Parathyroid adenoma (tissue), 2 donors: ENCODE results near the gene PKP2.
A peak's percentile ranks its signal among the peaks of the same experiment; 100 is the strongest.
"Not testable (repeated sequence)": the region's sequence is repeated elsewhere in the genome, so short reads cannot be mapped to it uniquely, and the experiment has no call there.

Experiments used
- H2AFZ ChIP-seq: fragments of 300-600 bp; sonication (generic); one replicate; pipeline ENCODE4 v1.7.0; 2017; ENCODE audit warnings: antibody characterized with exemption, mild to moderate bottlenecking
- H3K27ac ChIP-seq: fragments of 300-600 bp; sonication (generic); one replicate; pipeline ENCODE4 v1.7.0; 2017
- H3K27me3 ChIP-seq: fragments of 300-600 bp; sonication (generic); one replicate; pipeline ENCODE4 v1.7.0; 2017; ENCODE audit warnings: low read length; ENCODE audit not compliant: control insufficient read depth, insufficient read depth
- H3K36me3 ChIP-seq: fragments of 300-600 bp; sonication (generic); one replicate; pipeline ENCODE4 v1.7.0; 2017; ENCODE audit warnings: low read length; ENCODE audit not compliant: control insufficient read depth, insufficient read depth
- H3K4me1 ChIP-seq: fragments of 300-600 bp; sonication (generic); one replicate; pipeline ENCODE4 v1.7.0; 2017; ENCODE audit warnings: control low read depth
- H3K4me2 ChIP-seq: fragments of 300-600 bp; sonication (generic); one replicate; pipeline ENCODE4 v1.7.0; 2017; ENCODE audit warnings: low read length
- H3K4me3 ChIP-seq: fragments of 300-600 bp; sonication (generic); one replicate; pipeline ENCODE4 v1.7.0; 2017; ENCODE audit warnings: low read depth, low read length
- H3K79me2 ChIP-seq: fragments of 300-600 bp; sonication (generic); one replicate; pipeline ENCODE4 v1.7.0; 2017; ENCODE audit warnings: control low read depth
- H3K9ac ChIP-seq: fragments of 300-600 bp; sonication (generic); one replicate; pipeline ENCODE4 v1.7.0; 2017; ENCODE audit warnings: mild to moderate bottlenecking
- H3K9me3 ChIP-seq: fragments of 300-600 bp; sonication (generic); one replicate; pipeline ENCODE4 v1.7.0; 2017; ENCODE audit warnings: low read length; ENCODE audit not compliant: control insufficient read depth
- CTCF ChIP-seq: fragments of 300-600 bp; sonication (generic); IDR thresholded peaks from one replicate; pipeline ENCODE4 v1.7.0; 2017; ENCODE audit warnings: antibody characterized with exemption, mild to moderate bottlenecking
- donor health status: primary hyperparathyroidism.

Gene PKP2

GRCh38 chr12:32893458-32893857 is 3.1 kb downstream of the PKP2 start:
- Histone ChIP-seq H3K9me3 (no peaks in the 10 kb centered on the region), H2AFZ (peak overlapping the region; percentile 64), H3K4me1 (peaks cover 24% of the 10 kb centered on the region), H3K4me3 (peak overlapping the region; percentile 81), H3K27me3 (no peaks in the 10 kb centered on the region), H3K4me2 (peak overlapping the region; percentile 29), H3K27ac (peak overlapping the region; percentile 53), H3K79me2 (no peaks in the 10 kb centered on the region), H3K9ac (no peak overlapping the region), H3K36me3 (no peaks in the 10 kb centered on the region)
- no peak for TF ChIP-seq CTCF

GRCh38 chr12:32893043-32893442 is 3.5 kb downstream of the PKP2 start:
- no peaks in the 10 kb centered on the region for H3K79me2 ChIP-seq
- H3K4me3 ChIP-seq: peak overlapping the region; percentile 81
- peaks cover 24% of the 10 kb centered on the region for H3K4me1 ChIP-seq
- H3K36me3 ChIP-seq: no peaks in the 10 kb centered on the region
- no peaks in the 10 kb centered on the region for H3K27me3 ChIP-seq
- H2AFZ ChIP-seq: peak overlapping the region; percentile 64
- no peak for TF ChIP-seq CTCF
- no peaks in the 10 kb centered on the region for H3K9me3 ChIP-seq
- peak overlapping the region; percentile 29 for H3K4me2 ChIP-seq
- peak overlapping the region; percentile 53 for H3K27ac ChIP-seq
- no peak overlapping the region for H3K9ac ChIP-seq

GRCh38 chr12:32892369-32892768 is 4.2 kb downstream of the PKP2 start:
- H3K4me1 ChIP-seq: peaks cover 24% of the 10 kb centered on the region

GRCh38 chr12:32891956-32892355 is 4.6 kb downstream of the PKP2 start:
- Histone ChIP-seq H3K4me3 (no peak overlapping the region), H3K4me1 (peaks cover 24% of the 10 kb centered on the region), H3K4me2 (peak overlapping the region; percentile 2), H2AFZ (peak overlapping the region; percentile 36), H3K9ac (no peak overlapping the region), H3K9me3 (no peaks in the 10 kb centered on the region), H3K27ac (peak overlapping the region; percentile 11), H3K27me3 (no peaks in the 10 kb centered on the region), H3K79me2 (no peaks in the 10 kb centered on the region), H3K36me3 (no peaks in the 10 kb centered on the region)
- TF ChIP-seq CTCF: no peak

More at GRCh38 chr12:32892369-32892768, 4.2 kb downstream of the PKP2 start:
- not testable (repeated sequence) for H3K36me3 ChIP-seq, H3K9me3 ChIP-seq, H3K79me2 ChIP-seq, H3K27me3 ChIP-seq, H3K4me2 ChIP-seq, H3K9ac ChIP-seq, H3K4me3 ChIP-seq
- H3K27ac ChIP-seq: peak overlapping the region; percentile 11
- peak overlapping the region; percentile 36 for H2AFZ ChIP-seq

GRCh38 chr12:32891526-32891925 is 5.1 kb downstream of the PKP2 start:
- peaks cover 24% of the 10 kb centered on the region for H3K4me1 ChIP-seq
- no peak overlapping the region for H3K4me3 ChIP-seq
- TF ChIP-seq CTCF: no peak
- no peaks in the 10 kb centered on the region for H3K36me3 ChIP-seq
- H3K27me3 ChIP-seq: no peaks in the 10 kb centered on the region
- H3K4me2 ChIP-seq: peak overlapping the region; percentile 2
- no peaks in the 10 kb centered on the region for H3K79me2 ChIP-seq
- peak overlapping the region; percentile 36 for H2AFZ ChIP-seq
- H3K9me3 ChIP-seq: no peaks in the 10 kb centered on the region
- H3K27ac ChIP-seq: peak overlapping the region; percentile 11
- H3K9ac ChIP-seq: no peak overlapping the region
